Kidney (tissue), 14 donors: ENCODE measurements around the gene TMEM50B. TPM values are rescaled to one million over a fixed set of nuclear protein-coding genes. Genes with fewer than 3 reads are reported as not detected.

Experiments
- DNase-seq, 5 donors: peaks; one replicate each; pipeline ENCODE4 v3.0.0-alpha.2; 2013 to 2020
- FAIRE-seq: peaks from 2 replicates; lab custom pipeline; 2012; peaks lifted over from hg19 to GRCh38; lab: Jason Lieb, UNC
- H3K27ac ChIP-seq, 2 donors: one replicate each; pipeline ENCODE4 v1.7.0; 2013; ENCODE audit warnings: low read depth in 2 of 2, low read length in 2 of 2, inconsistent platforms in 1 of 2
- H3K27me3 ChIP-seq: one replicate; pipeline ENCODE4 v1.7.1; 2013; ENCODE audit warnings: low read length, inconsistent platforms; ENCODE audit not compliant: control insufficient read depth, insufficient read depth
- H3K36me3 ChIP-seq, 3 donors: one replicate each; pipeline versions ENCODE4 v1.7.0 to v1.7.1; 2013; ENCODE audit warnings: low read length in 3 of 3, control low read depth in 1 of 3, inconsistent platforms in 1 of 3; ENCODE audit not compliant: insufficient read depth in 3 of 3, control insufficient read depth in 2 of 3
- H3K4me1 ChIP-seq, 3 donors: one replicate each; pipeline versions ENCODE4 v1.7.0 to v1.7.1; 2013; ENCODE audit warnings: low read length in 3 of 3, inconsistent platforms in 1 of 3, low read depth in 1 of 3; ENCODE audit not compliant: control insufficient read depth in 2 of 3, insufficient read depth in 2 of 3
- H3K4me3 ChIP-seq, 3 donors: one replicate each; pipeline versions ENCODE4 v1.7.0 to v1.8.1; 2013; ENCODE audit warnings: low read length in 3 of 3, control low read depth in 1 of 3, inconsistent platforms in 1 of 3
- H3K9ac ChIP-seq, 3 donors: one replicate each; pipeline versions ENCODE4 v1.7.0 to v1.7.1; 2013; ENCODE audit warnings: low read length in 3 of 3, control low read depth in 1 of 3, inconsistent platforms in 1 of 3
- H3K9me3 ChIP-seq, 3 donors: one replicate each; pipeline versions ENCODE4 v1.7.0 to v1.7.1; 2013; ENCODE audit warnings: low read length in 3 of 3, control low read depth in 1 of 3, inconsistent platforms in 1 of 3; ENCODE audit not compliant: control insufficient read depth in 2 of 3, insufficient read depth in 1 of 3
- intact Hi-C: fragments of 100-400 bp; cut with DNase I; formaldehyde crosslinking; loops from one replicate; pipeline ENCODE4 v1.11.1; 2022
- polyA plus RNA-seq: library from polyadenylated mRNA; stranded (reverse); fragments of 350-450 nt; fragmentation: Illumina TruSeq; extraction: RNeasy Lipid Tissue Mini Kit (QIAGEN cat#74804); gene quantifications from one replicate; pipeline ENCODE4 v1.2.3, GENCODE V29; 2014; ENCODE audit warnings: low read depth, low replicate concordance; ENCODE audit not compliant: insufficient read depth
- total RNA-seq: library from RNA; stranded (reverse); fragmentation: NEBNext Ultra II Directional; extraction: Animal tissue kit (Norgen Biotek cat#: 25700); gene quantifications from one replicate; pipeline ENCODE4 v1.2.1, GENCODE V29; 2021
- TF ChIP-seq, protein P1 (sequence below): IDR thresholded peaks from 3 replicates; pipeline ENCODE4 v1.5.1; 2012; ENCODE audit warnings: mild to moderate bottlenecking, moderate library complexity, borderline replicate concordance; ENCODE audit not compliant: insufficient read depth; ENCODE audit errors: extremely low read depth
- donor health status: control.
- donor health status: control.
- donor health status: control.
- donor health status: control.
- donor health status: control.
- donor health status: DM: yes; HTN: yes; CAD: no.
- donor health status: Normal renal cell carcinoma (clear cell type).

The TMEM50B gene
- total and polyA plus RNA-seq, 2 donors from 2014 or later, result 63.7 to 87.6 TPM

DNA sequence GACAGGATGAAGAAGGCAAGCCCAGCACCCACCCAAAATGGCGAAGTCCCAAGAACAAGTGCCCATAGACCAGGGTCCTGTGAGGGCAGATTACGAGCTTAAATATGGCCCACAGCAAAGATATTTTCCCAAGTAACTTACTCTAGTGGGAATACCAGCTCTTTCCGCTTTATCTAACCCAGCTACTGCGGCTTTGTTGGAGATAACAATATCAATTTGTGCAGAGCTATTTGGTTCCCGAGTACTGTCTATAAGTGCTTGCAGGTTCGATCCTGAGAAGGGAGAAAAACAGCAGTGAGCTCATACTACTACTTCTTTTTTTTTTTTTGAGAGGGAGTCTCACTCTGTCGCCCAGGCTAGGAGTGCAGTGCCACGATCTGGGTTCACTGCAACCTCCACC lies 26.1 kb upstream of the TMEM50B start:
- Histone ChIP-seq H3K27me3 (no peaks in the 10 kb centered on the region), H3K4me3 (no peak overlapping the region), H3K36me3 (peaks cover 2 to 19% (median 11%) of the 10 kb centered on the region in 3 donors), H3K4me1 (no peaks in the 10 kb centered on the region), H3K27ac (no peak overlapping the region), H3K9me3 (no peaks in the 10 kb centered on the region), H3K9ac (no peak overlapping the region)
- FAIRE-seq (no peak), DNase-seq (no peak)
- intact Hi-C loops, result no loop called here
- TF ChIP-seq, protein P1, sequence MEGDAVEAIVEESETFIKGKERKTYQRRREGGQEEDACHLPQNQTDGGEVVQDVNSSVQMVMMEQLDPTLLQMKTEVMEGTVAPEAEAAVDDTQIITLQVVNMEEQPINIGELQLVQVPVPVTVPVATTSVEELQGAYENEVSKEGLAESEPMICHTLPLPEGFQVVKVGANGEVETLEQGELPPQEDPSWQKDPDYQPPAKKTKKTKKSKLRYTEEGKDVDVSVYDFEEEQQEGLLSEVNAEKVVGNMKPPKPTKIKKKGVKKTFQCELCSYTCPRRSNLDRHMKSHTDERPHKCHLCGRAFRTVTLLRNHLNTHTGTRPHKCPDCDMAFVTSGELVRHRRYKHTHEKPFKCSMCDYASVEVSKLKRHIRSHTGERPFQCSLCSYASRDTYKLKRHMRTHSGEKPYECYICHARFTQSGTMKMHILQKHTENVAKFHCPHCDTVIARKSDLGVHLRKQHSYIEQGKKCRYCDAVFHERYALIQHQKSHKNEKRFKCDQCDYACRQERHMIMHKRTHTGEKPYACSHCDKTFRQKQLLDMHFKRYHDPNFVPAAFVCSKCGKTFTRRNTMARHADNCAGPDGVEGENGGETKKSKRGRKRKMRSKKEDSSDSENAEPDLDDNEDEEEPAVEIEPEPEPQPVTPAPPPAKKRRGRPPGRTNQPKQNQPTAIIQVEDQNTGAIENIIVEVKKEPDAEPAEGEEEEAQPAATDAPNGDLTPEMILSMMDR, result no peak

DNA sequence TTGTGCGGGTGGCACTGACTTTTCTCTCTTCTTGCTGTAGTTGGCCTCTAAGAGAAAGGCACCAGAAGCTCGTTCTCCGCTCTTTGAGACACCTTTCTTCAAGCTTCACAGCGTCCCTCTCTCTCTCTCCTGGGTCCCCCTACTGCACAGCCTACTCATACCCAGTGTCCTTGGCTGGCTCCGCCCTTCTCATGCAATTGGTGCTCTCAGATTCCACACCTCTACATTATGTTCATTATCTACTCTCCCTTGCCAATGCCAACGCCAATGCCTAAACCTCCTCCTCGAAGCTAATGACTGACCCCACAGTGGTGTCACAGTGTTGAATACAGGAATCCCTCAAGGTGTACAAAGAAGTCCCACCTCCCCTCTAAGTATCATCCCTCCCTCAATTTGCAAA lies 16.6 kb upstream of the TMEM50B start:
- Histone ChIP-seq H3K4me3 (no peak overlapping the region), H3K4me1 (no peaks in the 10 kb centered on the region), H3K9ac (no peak overlapping the region), H3K27me3 (no peaks in the 10 kb centered on the region), H3K36me3 (no peaks in the 10 kb centered on the region), H3K27ac (no peak overlapping the region), H3K9me3 (no peaks in the 10 kb centered on the region)
- intact Hi-C loops, result no loop called here
- TF ChIP-seq, protein P1, result no peak
- FAIRE-seq, result no peak
- DNase-seq, result no peak

DNA sequence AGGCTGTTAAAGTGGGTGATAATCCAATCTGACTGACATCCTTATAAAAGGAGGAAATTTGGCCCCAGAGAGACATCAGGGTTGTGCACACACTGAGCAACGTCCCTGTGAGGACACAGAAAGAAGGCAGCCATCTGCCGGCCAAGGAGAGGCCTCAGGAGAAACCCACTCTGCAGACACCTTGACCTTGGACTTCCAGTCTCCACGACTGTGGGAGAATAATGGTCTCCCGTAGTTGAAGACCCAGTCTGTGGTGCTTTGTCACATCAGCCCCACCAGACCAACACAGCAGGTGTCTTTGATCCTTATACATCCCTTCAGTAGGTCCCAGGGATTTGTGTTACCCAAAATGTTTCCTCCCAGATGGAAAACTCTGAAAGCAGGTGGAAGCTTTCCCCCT lies 16.0 kb upstream of the TMEM50B start:
- no peaks in the 10 kb centered on the region for H3K27me3 ChIP-seq
- no peak overlapping the region for H3K27ac ChIP-seq
- no peaks in the 10 kb centered on the region for H3K36me3 ChIP-seq
- H3K4me3 ChIP-seq, result no peak overlapping the region
- H3K9ac ChIP-seq, result no peak overlapping the region
- no peaks in the 10 kb centered on the region for H3K9me3 ChIP-seq
- intact Hi-C loops, result no loop called here
- DNase-seq (no peak), FAIRE-seq (no peak)
- H3K4me1 ChIP-seq, result peaks cover 0 to 1% (median 0%) of the 10 kb centered on the region in 3 donors
- TF ChIP-seq, protein P1, result no peak

DNA sequence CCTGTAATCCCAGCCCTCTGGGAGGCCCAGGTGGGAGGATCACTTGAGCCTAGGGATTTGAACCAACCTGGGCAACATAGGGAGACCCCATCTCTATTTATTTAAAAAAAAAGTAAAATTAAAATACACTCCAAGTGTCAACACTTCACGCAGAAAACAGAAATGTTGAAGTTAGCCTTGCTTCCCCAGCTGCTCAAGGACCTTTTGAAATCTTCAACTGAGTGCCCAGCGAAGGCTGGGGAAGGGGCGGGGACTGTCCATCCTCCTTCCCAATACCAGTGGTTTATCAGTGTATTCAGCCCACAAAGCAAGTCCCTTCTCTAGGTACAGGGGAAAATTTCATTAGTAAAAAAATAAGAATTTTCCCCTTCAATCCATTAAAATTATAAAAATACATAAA lies 14.0 kb upstream of the TMEM50B start:
- intact Hi-C loops, result no loop called here
- no peak overlapping the region for H3K9ac ChIP-seq
- no peaks in the 10 kb centered on the region for H3K36me3 ChIP-seq
- no peak overlapping the region for H3K4me3 ChIP-seq
- peaks cover 0 to 3% (median 0%) of the 10 kb centered on the region in 3 donors for H3K4me1 ChIP-seq
- H3K27me3 ChIP-seq, result no peaks in the 10 kb centered on the region
- FAIRE-seq (no peak), DNase-seq (no peak)
- TF ChIP-seq, protein P1, result no peak
- no peaks in the 10 kb centered on the region for H3K9me3 ChIP-seq
- no peak overlapping the region for H3K27ac ChIP-seq
